ENCODE results near the gene CHD2.

GRCh38 chr15:92906020-92906419 is 5.9 kb downstream of the CHD2 start:
- TF ChIP-seq CTCF (IDR thresholded peaks at IDR 0.05) (no peak), EP300 (IDR thresholded peaks at IDR 0.05) (no peak), POLR2AphosphoS5 (IDR thresholded peaks at IDR 0.05) (no peak)
